GM10248 (cell line): Measurements from ENCODE around the gene PTPN9.

Experiments
- CTCF ChIA-PET: fragments of 300-600 bp; sonication (Branson Sonifier 250); formaldehyde crosslinking; extraction: SDS; loops from one replicate; lab custom pipeline; 2021; ENCODE audit warnings: antibody characterized with exemption; lab: Yijun Ruan, JAX
- POLR2A ChIA-PET: fragments of 350-650 bp; sonication (Branson Sonifier 250); formaldehyde crosslinking; extraction: SDS; loops from one replicate; lab custom pipeline; 2020; ENCODE audit warnings: antibody characterized with exemption; lab: Yijun Ruan, JAX
- DNase-seq: peaks from one replicate; pipeline ENCODE4 v3.0.0; 2012; ENCODE audit errors: extremely low spot score
- CTCF ChIP-seq: IDR thresholded peaks from 2 replicates; pipeline ENCODE4 v1.5.1; 2012; ENCODE audit warnings: mild to moderate bottlenecking, low read depth; ENCODE audit errors: extremely low read depth, missing control alignments, control extremely low read depth

The PTPN9 gene

GRCh38 chr15:75455982-75456531 lies 123.1 kb downstream of the PTPN9 start:
- DNase-seq, result peak; percentile 53
- CTCF ChIA-PET, result interaction anchor here (0.8 to 7.7 kb wide), 7 partner anchors 9 to 230 kb away, joined by 3 to 47 read pairs (median 4); partner anchors contain the start of gene MAN2C1
- no peak for TF ChIP-seq CTCF
- POLR2A ChIA-PET, result interaction anchor here (0.5 to 1.4 kb wide), 3 partner anchors 11 to 169 kb away, joined by 4 to 6 read pairs (median 6); partner anchors contain the start of gene SNUPN

- CTCF ChIA-PET, result interaction anchor here (0.8 to 7.7 kb wide), 8 partner anchors 10 to 230 kb away, joined by 3 to 47 read pairs (median 5); partner anchors contain the start of genes IMP3 and MAN2C1
- no peak for TF ChIP-seq CTCF
- POLR2A ChIA-PET, result interaction anchor here (0.5 to 3.0 kb wide), 6 partner anchors 9 to 185 kb away, joined by 3 to 23 read pairs (median 6); partner anchors contain the start of genes IMP3, MAN2C1 and SNUPN
- peak; percentile 91 for DNase-seq
These were observed 123.6 kb downstream of the PTPN9 start for GRCh38 chr15:75455424-75455981.

GRCh38 chr15:75454471-75455378 lies 124.4 kb downstream of the PTPN9 start:
- TF ChIP-seq CTCF, result no peak
- peak; percentile 72 for DNase-seq
- ChIA-PET CTCF (interaction anchor here (0.7 to 7.7 kb wide), 7 partner anchors 11 to 232 kb away, joined by 3 to 47 read pairs (median 6); partner anchors contain the start of genes IMP3 and MAN2C1), POLR2A (interaction anchor here (0.6 to 3.0 kb wide), 8 partner anchors 10 to 585 kb away, joined by 3 to 23 read pairs (median 5); partner anchors contain the start of genes IMP3, MAN2C1 and SNUPN)

- POLR2A ChIA-PET, result interaction anchor here (0.7 to 3.0 kb wide), 7 partner anchors 11 to 585 kb away, joined by 3 to 23 read pairs (median 3); partner anchors contain the start of genes IMP3 and MAN2C1
- peak; percentile 93 for DNase-seq
These were observed 125.2 kb downstream of the PTPN9 start for GRCh38 chr15:75453703-75454470.

More at GRCh38 chr15:75453703-75454470, 125.2 kb downstream of the PTPN9 start:
- CTCF ChIA-PET, result interaction anchor here (0.7 to 7.7 kb wide), 7 partner anchors 11 to 233 kb away, joined by 3 to 47 read pairs (median 3); partner anchors contain the start of genes IMP3 and MAN2C1
- no peak for TF ChIP-seq CTCF
